HEK293 (cell line): ENCODE data around the gene HSP90AA1.
"Not testable (repeated sequence)": the region's sequence is repeated elsewhere in the genome, so short reads cannot be mapped to it uniquely, and the experiment has no call there.

ENCODE experiments used
- CTCF ChIA-PET: fragments of 350-600 bp; formaldehyde crosslinking; extraction: SDS; loops from one replicate; lab custom pipeline; 2021; ENCODE audit warnings: antibody characterized with exemption; lab: Yijun Ruan, JAX
- POLR2A ChIA-PET: fragments of 300-600 bp; formaldehyde crosslinking; extraction: SDS; loops from one replicate; lab custom pipeline; 2020; ENCODE audit warnings: antibody characterized with exemption, inconsistent platforms; lab: Yijun Ruan, JAX
- H3K27ac ChIP-seq: fragments of 200-500 bp; sonication (Bioruptor generic); 2 replicates; pipeline ENCODE4 v1.5.1; 2014; ENCODE audit warnings: low read depth, low read length, control low read depth, inconsistent platforms; ENCODE audit errors: extremely low read depth
- H3K36me3 ChIP-seq, 2 experiments: fragments of 200-500 bp in 1 of 2; sonication (Bioruptor generic) in 1 of 2; 1 replicate in 1 of 2; 2 replicates in 1 of 2; pipeline ENCODE4 v1.5.1; 2014 to 2017; ENCODE audit warnings: inconsistent platforms in 2 of 2, low read length in 2 of 2; ENCODE audit not compliant: control insufficient read depth in 2 of 2, insufficient read depth in 1 of 2
- H3K4me1 ChIP-seq: fragments of 200-500 bp; sonication (Bioruptor generic); 2 replicates; pipeline ENCODE4 v1.5.1; 2014; ENCODE audit warnings: mild to moderate bottlenecking, low read length, inconsistent platforms; ENCODE audit not compliant: control insufficient read depth, insufficient read depth
- H3K4me3 ChIP-seq: 2 replicates; pipeline ENCODE4 v1.5.1; 2011; ENCODE audit warnings: low read depth, mild to moderate bottlenecking, control low read depth, low read length, moderate library complexity
- H3K9me3 ChIP-seq: fragments of 200-500 bp; sonication (Bioruptor generic); 2 replicates; pipeline ENCODE4 v1.5.1; 2014; ENCODE audit warnings: low read depth, low read length, inconsistent platforms; ENCODE audit not compliant: control insufficient read depth, insufficient read depth
- BCL11A ChIP-seq: fragments of 450-650 bp; formaldehyde crosslinking; IDR thresholded peaks from 2 replicates; pipeline ENCODE4 v1.5.1; 2016; ENCODE audit warnings: low read depth, missing biosample characterization, missing genetic modification characterization
- ZBTB1 ChIP-seq: fragments of 450-650 bp; formaldehyde crosslinking; IDR thresholded peaks from 2 replicates; pipeline ENCODE4 v1.5.1; 2016; ENCODE audit warnings: missing biosample characterization, missing genetic modification characterization
- ZFHX2 ChIP-seq: fragments of 450-650 bp; formaldehyde crosslinking; conservative IDR thresholded peaks from 2 replicates; pipeline ENCODE4 v1.5.1; 2016; ENCODE audit warnings: missing biosample characterization, missing genetic modification characterization
- ZNF112 ChIP-seq: fragments of 450-650 bp; formaldehyde crosslinking; IDR thresholded peaks from 2 replicates; pipeline ENCODE4 v1.5.0; 2017; ENCODE audit warnings: missing biosample characterization, missing genetic modification characterization
- ZNF132 ChIP-seq: fragments of 450-650 bp; formaldehyde crosslinking; IDR thresholded peaks from 2 replicates; pipeline ENCODE4 v1.5.1; 2017; ENCODE audit warnings: missing biosample characterization, missing genetic modification characterization, borderline replicate concordance
- ZNF571 ChIP-seq: fragments of 450-650 bp; formaldehyde crosslinking; IDR thresholded peaks from 2 replicates; pipeline ENCODE4 v1.5.0; 2017; ENCODE audit warnings: missing biosample characterization, missing genetic modification characterization
- ZNF585B ChIP-seq: fragments of 450-650 bp; formaldehyde crosslinking; IDR thresholded peaks from 2 replicates; pipeline ENCODE4 v1.5.1; 2016; ENCODE audit warnings: missing biosample characterization, missing genetic modification characterization
- ZNF660 ChIP-seq: fragments of 450-650 bp; IDR thresholded peaks from 2 replicates; pipeline ENCODE4 v1.5.1; 2018; ENCODE audit warnings: missing biosample characterization, mild to moderate bottlenecking, missing genetic modification characterization
- ZSCAN30 ChIP-seq: fragments of 450-650 bp; IDR thresholded peaks from 2 replicates; pipeline ENCODE4 v1.5.1; 2018; ENCODE audit warnings: missing biosample characterization, mild to moderate bottlenecking, missing genetic modification characterization, moderate library complexity
- ZXDB ChIP-seq: fragments of 450-650 bp; formaldehyde crosslinking; IDR thresholded peaks from 2 replicates; pipeline ENCODE4 v1.5.1; 2016; ENCODE audit warnings: missing biosample characterization, missing genetic modification characterization
- TF ChIP-seq, protein P1 (sequence below): fragments of 450-650 bp; formaldehyde crosslinking; IDR thresholded peaks from 2 replicates; pipeline ENCODE4 v1.5.1; 2016; ENCODE audit warnings: missing biosample characterization, missing genetic modification characterization
- TF ChIP-seq, protein P2 (sequence below): fragments of 450-650 bp; formaldehyde crosslinking; IDR thresholded peaks from 2 replicates; pipeline ENCODE4 v1.5.1; 2016; ENCODE audit warnings: missing biosample characterization, missing genetic modification characterization
- TF ChIP-seq, protein P3 (sequence below): sonication (generic); formaldehyde crosslinking; IDR thresholded peaks from 2 replicates; pipeline ENCODE4 v1.8.1; 2022; ENCODE audit warnings: mild to moderate bottlenecking, moderate library complexity, missing genetic modification reagents
- TF ChIP-seq, protein P4 (sequence below): fragments of 450-650 bp; formaldehyde crosslinking; IDR thresholded peaks from 2 replicates; pipeline ENCODE4 v1.5.1; 2016; ENCODE audit warnings: missing biosample characterization, missing genetic modification characterization

HSP90AA1 gene

DNA sequence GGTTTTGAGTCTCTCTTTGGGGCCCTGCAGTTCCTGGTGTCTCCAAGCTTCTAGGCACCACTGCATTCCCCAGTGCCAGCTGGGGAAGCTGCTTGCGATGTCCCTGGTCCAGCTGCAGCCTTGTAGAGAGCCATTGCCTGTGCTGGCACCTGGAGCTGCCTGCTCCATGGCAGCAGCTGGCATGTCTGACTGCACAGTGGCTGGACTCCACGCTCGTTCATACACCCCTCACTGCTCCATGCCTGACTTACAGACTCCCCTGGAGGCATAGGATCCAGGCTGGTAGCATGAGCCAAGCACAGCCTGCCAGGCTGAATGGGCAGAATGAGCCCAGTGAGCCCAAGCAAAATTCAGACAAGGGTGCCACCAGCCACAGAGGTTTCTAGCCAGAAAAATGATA is 31.0 kb upstream of the HSP90AA1 start (continued):
- TF ChIP-seq, protein P1, sequence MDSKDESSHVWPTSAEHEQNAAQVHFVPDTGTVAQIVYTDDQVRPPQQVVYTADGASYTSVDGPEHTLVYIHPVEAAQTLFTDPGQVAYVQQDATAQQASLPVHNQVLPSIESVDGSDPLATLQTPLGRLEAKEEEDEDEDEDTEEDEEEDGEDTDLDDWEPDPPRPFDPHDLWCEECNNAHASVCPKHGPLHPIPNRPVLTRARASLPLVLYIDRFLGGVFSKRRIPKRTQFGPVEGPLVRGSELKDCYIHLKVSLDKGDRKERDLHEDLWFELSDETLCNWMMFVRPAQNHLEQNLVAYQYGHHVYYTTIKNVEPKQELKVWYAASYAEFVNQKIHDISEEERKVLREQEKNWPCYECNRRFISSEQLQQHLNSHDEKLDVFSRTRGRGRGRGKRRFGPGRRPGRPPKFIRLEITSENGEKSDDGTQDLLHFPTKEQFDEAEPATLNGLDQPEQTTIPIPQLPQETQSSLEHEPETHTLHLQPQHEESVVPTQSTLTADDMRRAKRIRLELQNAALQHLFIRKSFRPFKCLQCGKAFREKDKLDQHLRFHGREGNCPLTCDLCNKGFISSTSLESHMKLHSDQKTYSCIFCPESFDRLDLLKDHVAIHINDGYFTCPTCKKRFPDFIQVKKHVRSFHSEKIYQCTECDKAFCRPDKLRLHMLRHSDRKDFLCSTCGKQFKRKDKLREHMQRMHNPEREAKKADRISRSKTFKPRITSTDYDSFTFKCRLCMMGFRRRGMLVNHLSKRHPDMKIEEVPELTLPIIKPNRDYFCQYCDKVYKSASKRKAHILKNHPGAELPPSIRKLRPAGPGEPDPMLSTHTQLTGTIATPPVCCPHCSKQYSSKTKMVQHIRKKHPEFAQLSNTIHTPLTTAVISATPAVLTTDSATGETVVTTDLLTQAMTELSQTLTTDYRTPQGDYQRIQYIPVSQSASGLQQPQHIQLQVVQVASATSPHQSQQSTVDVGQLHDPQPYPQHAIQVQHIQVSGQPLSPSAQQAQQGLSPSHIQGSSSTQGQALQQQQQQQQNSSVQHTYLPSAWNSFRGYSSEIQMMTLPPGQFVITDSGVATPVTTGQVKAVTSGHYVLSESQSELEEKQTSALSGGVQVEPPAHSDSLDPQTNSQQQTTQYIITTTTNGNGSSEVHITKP, result no peak
- no peak for TF ChIP-seq ZBTB1 (tag by site-specific recombination)
- no peak for TF ChIP-seq ZNF571 (tag by site-specific recombination)

DNA sequence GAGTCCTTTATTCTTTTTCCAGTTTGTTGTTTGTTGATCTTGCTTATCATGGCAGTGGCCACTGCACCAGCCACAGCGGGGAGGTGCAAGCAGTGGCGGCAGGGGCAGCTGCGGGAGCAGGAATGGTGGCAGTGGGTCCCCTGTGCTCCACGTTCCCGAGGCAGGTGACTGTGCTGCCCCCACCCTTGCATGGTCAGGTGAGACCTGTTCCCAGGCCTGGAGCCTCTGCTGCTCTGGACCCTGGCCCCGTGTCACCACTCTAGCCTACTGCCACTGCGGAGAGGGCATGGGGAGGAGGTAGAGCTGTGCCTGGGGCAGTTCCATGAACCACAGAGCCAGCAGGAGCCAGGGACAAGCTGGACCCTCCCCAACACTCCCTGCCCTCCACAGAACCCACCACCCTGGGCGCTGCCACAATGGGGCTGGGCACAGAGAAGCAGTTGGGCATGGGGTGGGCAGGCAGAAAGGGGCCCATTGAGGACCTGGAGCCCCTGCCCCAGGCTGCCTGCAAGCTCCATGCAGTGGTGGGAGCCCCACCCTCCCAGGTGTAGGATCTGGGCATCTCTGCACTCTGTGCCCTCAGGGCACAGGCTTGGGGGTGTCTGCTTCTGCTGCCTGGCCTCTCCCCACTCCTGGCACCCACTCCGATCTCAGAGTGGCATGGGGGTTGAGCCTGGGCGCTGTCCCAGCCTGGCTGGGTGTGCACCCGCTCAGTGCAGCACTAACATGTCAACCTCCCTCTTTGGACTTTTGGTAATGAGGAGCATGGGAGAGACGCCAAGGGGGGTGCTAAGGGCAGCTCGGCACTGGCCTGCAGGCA is 29.7 kb upstream of the HSP90AA1 start:
- no peaks in the 10 kb centered on the region for H3K4me1 ChIP-seq
- CTCF ChIA-PET, result no interaction called here
- H3K27ac ChIP-seq, result no peak overlapping the region
- H3K9me3 ChIP-seq, result no peaks in the 10 kb centered on the region
- POLR2A ChIA-PET, result no interaction called here
- no peaks in the 10 kb centered on the region for H3K36me3 ChIP-seq
- H3K4me3 ChIP-seq, result no peak overlapping the region
- TF ChIP-seq ZNF112 (tag by site-specific recombination) (no peak), ZSCAN30 (tag by site-specific recombination) (no peak), ZNF660 (tag by site-specific recombination) (no peak), ZFHX2 (tag by site-specific recombination) (no peak), BCL11A (tag by site-specific recombination) (no peak), ZXDB (tag by site-specific recombination) (no peak)
- TF ChIP-seq, protein P2, sequence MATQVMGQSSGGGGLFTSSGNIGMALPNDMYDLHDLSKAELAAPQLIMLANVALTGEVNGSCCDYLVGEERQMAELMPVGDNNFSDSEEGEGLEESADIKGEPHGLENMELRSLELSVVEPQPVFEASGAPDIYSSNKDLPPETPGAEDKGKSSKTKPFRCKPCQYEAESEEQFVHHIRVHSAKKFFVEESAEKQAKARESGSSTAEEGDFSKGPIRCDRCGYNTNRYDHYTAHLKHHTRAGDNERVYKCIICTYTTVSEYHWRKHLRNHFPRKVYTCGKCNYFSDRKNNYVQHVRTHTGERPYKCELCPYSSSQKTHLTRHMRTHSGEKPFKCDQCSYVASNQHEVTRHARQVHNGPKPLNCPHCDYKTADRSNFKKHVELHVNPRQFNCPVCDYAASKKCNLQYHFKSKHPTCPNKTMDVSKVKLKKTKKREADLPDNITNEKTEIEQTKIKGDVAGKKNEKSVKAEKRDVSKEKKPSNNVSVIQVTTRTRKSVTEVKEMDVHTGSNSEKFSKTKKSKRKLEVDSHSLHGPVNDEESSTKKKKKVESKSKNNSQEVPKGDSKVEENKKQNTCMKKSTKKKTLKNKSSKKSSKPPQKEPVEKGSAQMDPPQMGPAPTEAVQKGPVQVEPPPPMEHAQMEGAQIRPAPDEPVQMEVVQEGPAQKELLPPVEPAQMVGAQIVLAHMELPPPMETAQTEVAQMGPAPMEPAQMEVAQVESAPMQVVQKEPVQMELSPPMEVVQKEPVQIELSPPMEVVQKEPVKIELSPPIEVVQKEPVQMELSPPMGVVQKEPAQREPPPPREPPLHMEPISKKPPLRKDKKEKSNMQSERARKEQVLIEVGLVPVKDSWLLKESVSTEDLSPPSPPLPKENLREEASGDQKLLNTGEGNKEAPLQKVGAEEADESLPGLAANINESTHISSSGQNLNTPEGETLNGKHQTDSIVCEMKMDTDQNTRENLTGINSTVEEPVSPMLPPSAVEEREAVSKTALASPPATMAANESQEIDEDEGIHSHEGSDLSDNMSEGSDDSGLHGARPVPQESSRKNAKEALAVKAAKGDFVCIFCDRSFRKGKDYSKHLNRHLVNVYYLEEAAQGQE (tag by site-specific recombination), result no peak
- TF ChIP-seq, protein P3, sequence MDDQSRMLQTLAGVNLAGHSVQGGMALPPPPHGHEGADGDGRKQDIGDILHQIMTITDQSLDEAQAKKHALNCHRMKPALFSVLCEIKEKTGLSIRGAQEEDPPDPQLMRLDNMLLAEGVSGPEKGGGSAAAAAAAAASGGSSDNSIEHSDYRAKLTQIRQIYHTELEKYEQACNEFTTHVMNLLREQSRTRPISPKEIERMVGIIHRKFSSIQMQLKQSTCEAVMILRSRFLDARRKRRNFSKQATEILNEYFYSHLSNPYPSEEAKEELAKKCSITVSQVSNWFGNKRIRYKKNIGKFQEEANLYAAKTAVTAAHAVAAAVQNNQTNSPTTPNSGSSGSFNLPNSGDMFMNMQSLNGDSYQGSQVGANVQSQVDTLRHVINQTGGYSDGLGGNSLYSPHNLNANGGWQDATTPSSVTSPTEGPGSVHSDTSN, result no peak
- TF ChIP-seq, protein P4, sequence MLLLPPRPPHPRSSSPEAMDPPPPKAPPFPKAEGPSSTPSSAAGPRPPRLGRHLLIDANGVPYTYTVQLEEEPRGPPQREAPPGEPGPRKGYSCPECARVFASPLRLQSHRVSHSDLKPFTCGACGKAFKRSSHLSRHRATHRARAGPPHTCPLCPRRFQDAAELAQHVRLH (tag by site-specific recombination), result no peak

DNA sequence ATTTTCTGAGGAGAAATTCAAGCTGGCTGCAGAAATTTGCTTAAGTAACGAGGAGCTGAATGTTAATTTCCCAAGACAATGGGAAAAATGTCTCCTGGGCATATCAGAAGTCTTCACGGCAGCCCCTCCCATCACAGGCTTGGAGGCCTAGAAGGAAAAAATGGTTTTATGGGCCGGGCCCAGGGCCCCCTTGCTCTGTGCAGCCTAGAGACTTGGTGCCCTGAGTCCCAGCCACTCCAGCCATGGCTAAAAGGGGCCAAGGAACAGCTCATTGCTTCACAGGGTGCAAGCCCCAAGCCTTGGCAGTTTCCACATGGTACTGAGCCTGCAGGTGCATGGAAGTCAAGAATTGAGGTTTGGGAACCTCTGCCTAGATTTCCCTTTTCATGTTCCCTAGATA is 24.3 kb upstream of the HSP90AA1 start:
- ChIA-PET CTCF (interaction anchor here (0.6 to 1.5 kb wide), 3 partner anchors 15 to 1967 kb away, joined by 4 to 7 read pairs (median 4); no protein-coding TSS in a partner anchor), POLR2A (interaction anchor here (0.6 kb wide), 1 partner anchor 150 kb away, joined by 3 read pairs; no protein-coding TSS in a partner anchor)
- H3K9me3 ChIP-seq, result no peaks in the 10 kb centered on the region
- TF ChIP-seq ZNF132 (tag by site-specific recombination) (no peak), ZNF585B (peak; percentile 98)
- no peaks in the 10 kb centered on the region for H3K36me3 ChIP-seq
- H3K4me1 ChIP-seq, result no peaks in the 10 kb centered on the region
- H3K27ac ChIP-seq, result no peak overlapping the region
- no peak overlapping the region for H3K4me3 ChIP-seq

DNA sequence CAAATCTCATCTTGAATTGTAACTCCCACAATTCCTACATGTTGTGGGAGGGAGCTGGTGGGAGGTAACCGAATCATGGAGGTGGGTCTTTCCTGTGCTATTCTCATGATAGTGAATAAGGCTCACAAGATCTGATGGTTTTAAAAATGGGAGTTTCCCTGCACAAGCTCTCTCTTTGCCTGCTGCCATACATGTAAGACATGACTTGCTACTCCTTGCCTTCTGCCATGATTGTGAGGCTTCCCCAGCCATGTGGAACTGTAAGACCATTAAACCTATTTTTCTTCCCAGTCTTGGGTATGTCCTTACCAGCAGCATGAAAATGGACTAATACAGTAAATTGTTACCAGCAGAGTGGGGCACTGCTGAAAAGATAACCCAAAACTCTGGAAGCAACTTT is 22.5 kb upstream of the HSP90AA1 start:
- CTCF ChIA-PET, result interaction anchor here (0.6 kb wide), 1 partner anchor 19 kb away, joined by 4 read pairs; no protein-coding TSS in a partner anchor
- H3K4me3 ChIP-seq, H3K36me3 ChIP-seq, POLR2A ChIA-PET, H3K4me1 ChIP-seq, H3K27ac ChIP-seq, H3K9me3 ChIP-seq: not testable (repeated sequence)
